ENCODE measurements around the gene LINC01488.

Gene LINC01488

DNA sequence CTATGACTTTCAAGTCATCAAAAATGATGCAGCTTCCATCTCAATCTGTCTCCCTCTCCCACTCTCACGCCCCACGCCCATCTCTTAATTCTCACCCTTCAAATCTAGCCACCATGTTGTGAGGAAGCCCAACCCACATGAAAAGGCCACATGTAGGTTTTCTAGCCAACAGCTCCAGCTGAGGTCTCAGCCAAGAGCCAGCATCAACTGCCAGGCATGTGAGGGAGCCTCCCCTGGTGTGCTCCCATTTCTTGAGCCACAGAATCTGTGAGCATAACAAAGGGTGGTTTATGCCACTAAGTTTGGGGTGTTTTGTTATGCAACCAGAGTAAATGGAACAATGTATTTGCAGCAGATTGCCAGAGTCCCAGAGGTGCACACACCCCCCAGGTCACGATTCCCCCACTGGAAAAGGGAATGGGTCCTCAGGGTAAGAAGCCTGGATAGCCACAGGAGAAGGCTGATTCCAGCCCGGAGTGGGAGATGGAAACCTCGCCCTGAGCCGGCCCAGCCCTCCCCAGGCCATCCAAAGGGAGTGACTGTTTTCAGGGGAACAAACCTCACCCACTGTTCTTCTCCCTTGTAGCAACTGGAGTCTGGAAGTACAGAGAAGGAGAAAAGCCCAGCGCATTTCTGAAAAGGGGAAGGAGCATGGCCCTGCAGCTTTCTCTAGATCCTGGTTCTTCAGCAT lies 20.0 kb upstream of the LINC01488 start:
- FAIRE-seq (no peak), DNase-seq (ENCODE audit: insufficient read length, low spot score) (no peak)
- TF ChIP-seq TAF1 (IDR thresholded peaks at IDR 0.05; ENCODE audit: low read depth, low read length) (no peak), POLR2AphosphoS5 (IDR thresholded peaks at IDR 0.05; ENCODE audit: low read depth, low read length) (no peak), POU2F2 (IDR thresholded peaks at IDR 0.05; ENCODE audit: low read depth, low read length) (no peak), POLR2A (IDR thresholded peaks at IDR 0.05; ENCODE audit: low read depth, low read length) (no peak), PAX5 (IDR thresholded peaks at IDR 0.05; ENCODE audit: insufficient read depth, low read length, severe bottlenecking) (no peak), SPI1 (IDR thresholded peaks at IDR 0.05; ENCODE audit: low read depth, low read length) (no peak)

DNA sequence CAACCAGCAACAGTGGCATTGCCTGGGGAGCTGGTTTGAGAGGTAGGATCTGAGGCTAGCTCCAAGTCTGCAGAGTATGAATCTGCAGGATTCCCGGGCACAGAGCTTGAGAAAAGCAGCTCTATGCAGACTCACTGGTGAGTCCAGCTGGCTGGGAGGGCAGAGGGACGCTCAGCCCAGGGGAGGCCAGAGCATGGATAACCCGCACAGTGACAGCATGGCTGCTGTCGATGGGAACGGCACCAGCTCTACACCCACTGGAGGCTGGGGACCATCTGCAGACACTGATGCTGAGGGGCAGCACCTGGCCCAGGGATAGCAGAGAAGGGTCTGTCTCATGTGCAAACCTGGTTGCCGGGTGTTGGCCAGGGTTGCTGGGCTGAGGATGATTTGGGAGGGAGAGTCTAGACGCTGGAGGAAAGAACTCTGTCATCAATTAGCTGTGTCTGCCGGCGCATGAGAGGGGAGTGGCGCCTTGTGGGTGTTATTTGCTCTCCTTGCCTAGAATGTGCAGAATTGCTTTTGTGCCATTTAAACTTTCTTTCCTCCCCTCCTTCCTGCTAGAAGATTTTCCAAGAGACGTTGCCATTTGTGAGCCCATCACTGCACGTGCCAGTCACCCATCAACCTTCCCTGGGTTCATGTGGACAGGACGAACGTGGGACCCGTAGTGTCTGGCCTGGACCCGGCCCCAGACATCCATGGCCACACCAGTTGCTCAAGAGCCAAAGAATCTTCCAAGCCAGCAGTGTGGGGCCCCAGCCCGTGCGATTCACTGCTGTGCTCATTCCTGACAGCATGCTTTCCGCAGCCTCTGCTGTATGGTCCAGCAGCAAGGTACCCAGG lies 19.1 kb upstream of the LINC01488 start:
- no peak for FAIRE-seq
- TF ChIP-seq SPI1 (IDR thresholded peaks at IDR 0.05; ENCODE audit: low read depth, low read length), result no peak
- TF ChIP-seq PAX5 (IDR thresholded peaks at IDR 0.05; ENCODE audit: insufficient read depth, low read length, severe bottlenecking), result no peak
- no peak for TF ChIP-seq POLR2AphosphoS5 (IDR thresholded peaks at IDR 0.05; ENCODE audit: low read depth, low read length)
- no peak for TF ChIP-seq TAF1 (IDR thresholded peaks at IDR 0.05; ENCODE audit: low read depth, low read length)
- TF ChIP-seq POU2F2 (IDR thresholded peaks at IDR 0.05; ENCODE audit: low read depth, low read length), result no peak
- no peak for TF ChIP-seq POLR2A (IDR thresholded peaks at IDR 0.05; ENCODE audit: low read depth, low read length)
- DNase-seq (ENCODE audit: insufficient read length, low spot score), result no peak

DNA sequence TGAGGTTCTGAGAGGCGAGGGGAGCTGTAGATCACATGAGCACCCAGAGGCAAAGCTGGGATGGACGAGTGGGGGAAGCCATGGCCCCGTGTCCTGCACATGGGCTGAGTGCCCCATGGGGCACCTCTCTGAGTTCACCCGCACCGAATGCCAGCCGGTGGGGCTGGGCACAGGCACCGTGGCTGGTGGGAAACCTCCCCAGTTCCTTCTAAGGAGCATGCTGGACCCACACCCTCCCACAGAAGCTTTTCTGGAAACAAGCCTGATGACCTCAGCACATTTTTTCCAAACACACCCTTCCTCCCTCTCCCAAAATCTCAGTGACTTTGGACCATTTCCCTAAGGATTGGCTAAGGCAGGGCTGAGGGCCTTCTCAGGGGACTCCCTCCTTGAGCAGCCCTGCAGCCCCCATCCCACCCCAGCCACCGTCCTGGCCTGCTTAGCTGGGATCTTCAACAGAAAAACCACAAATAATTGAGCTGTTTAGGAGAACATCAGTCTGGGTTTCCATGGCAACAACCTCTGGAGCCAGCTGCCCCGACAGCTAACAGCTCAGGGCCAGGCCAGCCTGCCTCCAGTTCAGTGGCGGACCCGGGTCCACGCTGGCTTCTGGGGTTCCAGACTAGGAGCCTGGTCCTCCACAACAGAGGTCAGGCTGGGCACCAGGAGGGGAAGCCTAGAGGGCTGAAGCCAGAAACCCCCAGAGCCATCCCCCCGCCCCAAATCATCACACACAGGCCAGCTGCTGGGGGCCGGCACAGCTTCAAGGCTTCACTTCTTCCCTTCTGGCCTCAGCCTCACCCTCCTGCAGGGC lies 18.1 kb upstream of the LINC01488 start:
- no peak for TF ChIP-seq SPI1 (IDR thresholded peaks at IDR 0.05; ENCODE audit: low read depth, low read length)
- no peak for TF ChIP-seq POLR2A (IDR thresholded peaks at IDR 0.05; ENCODE audit: low read depth, low read length)
- no peak for TF ChIP-seq TAF1 (IDR thresholded peaks at IDR 0.05; ENCODE audit: low read depth, low read length)
- no peak for TF ChIP-seq POLR2AphosphoS5 (IDR thresholded peaks at IDR 0.05; ENCODE audit: low read depth, low read length)
- TF ChIP-seq PAX5 (IDR thresholded peaks at IDR 0.05; ENCODE audit: insufficient read depth, low read length, severe bottlenecking), result no peak
- TF ChIP-seq POU2F2 (IDR thresholded peaks at IDR 0.05; ENCODE audit: low read depth, low read length), result no peak
- FAIRE-seq, result no peak
- DNase-seq (ENCODE audit: insufficient read length, low spot score), result no peak

DNA sequence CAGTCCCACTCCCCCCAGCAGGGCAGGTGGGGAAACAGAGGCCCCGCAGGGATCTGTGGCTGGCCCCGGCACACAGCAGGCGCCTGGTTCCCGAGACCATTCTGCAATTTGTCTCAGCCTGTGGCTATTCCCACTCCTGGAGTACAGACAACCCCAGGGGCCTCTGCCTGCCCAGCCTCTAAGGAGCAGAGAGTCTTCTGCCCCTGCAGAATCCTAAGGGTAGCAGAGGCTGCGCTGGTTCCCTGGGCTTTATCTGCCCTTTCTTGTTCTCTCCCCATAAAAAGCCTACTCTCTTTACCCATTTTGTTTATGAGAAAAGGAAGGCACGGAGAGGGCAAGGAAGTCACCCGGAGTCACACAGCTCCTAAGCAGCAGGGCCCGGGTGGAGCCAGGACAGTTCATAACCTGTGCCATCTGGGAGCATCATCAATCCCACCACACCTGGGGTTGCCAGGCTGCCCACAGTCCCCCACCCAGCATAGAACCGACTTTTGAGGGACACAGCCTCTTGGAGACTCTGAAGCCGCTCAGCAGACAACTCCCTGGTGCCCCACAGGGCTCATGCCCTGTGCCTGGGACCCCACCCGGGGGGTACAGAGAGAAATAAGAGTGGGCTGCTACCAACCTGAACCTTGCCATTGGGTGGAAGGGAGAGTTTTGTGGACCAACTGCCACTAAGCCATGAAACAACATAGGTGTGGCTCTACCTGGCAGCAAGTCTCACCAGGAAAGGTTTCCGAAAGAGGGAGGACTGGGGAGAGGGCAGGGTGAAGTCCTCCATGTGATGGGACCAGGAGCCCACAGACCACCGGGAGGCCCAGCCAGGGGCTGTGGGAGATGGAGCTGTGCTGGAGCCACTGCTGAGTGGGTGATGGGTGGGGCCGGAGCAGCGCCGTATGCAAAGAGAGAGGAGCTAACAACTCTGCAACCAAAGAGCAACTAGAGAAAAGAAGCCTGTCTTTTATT lies 17.2 kb upstream of the LINC01488 start:
- no peak for FAIRE-seq
- TF ChIP-seq SPI1 (IDR thresholded peaks at IDR 0.05; ENCODE audit: low read depth, low read length), result no peak
- no peak for TF ChIP-seq TAF1 (IDR thresholded peaks at IDR 0.05; ENCODE audit: low read depth, low read length)
- TF ChIP-seq PAX5 (IDR thresholded peaks at IDR 0.05; ENCODE audit: insufficient read depth, low read length, severe bottlenecking), result no peak
- TF ChIP-seq POU2F2 (IDR thresholded peaks at IDR 0.05; ENCODE audit: low read depth, low read length), result no peak
- TF ChIP-seq POLR2AphosphoS5 (IDR thresholded peaks at IDR 0.05; ENCODE audit: low read depth, low read length), result no peak
- TF ChIP-seq POLR2A (IDR thresholded peaks at IDR 0.05; ENCODE audit: low read depth, low read length), result no peak
- no peak for DNase-seq (ENCODE audit: insufficient read length, low spot score)

DNA sequence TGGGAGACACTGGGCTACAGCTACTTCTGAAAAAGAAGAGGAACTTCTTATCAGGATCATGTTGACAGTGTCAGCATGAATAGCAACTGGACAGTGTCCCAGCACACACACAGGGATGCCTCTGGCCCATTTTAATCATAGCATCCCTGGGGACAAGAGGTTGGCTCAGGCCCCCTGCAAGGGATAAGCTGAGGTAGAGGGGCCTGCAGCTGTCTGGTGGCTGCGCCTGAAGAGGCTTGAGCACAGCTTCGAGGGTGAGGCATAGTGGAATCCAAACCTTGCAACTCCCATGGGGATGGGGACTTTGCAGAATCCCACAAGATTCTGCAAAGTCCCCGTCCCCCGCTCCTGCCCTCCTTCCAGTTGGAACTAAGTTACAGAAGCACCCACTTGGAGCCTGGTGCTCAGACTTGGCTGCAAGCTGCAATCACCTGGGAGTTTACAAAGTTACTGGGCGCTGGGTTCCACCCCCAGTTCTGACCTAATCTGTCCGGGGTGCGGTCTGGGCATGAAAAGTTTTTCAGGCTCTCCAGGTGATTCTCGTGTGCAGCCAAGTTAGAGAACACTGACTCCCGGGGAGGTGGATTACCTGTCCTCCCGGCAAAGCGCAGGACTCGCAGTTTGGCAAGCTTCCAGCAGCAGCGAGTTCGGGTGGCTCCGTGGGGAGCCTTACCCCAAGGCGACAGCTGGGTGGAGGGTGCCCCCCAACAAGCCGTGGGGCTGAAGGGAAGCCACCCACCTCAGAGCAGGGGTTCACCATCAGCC lies 16.0 kb upstream of the LINC01488 start:
- TF ChIP-seq POLR2AphosphoS5 (IDR thresholded peaks at IDR 0.05; ENCODE audit: low read depth, low read length) (no peak), POU2F2 (IDR thresholded peaks at IDR 0.05; ENCODE audit: low read depth, low read length) (no peak), PAX5 (IDR thresholded peaks at IDR 0.05; ENCODE audit: insufficient read depth, low read length, severe bottlenecking) (no peak), SPI1 (IDR thresholded peaks at IDR 0.05; ENCODE audit: low read depth, low read length) (no peak), TAF1 (IDR thresholded peaks at IDR 0.05; ENCODE audit: low read depth, low read length) (no peak), POLR2A (IDR thresholded peaks at IDR 0.05; ENCODE audit: low read depth, low read length) (no peak)
- DNase-seq (ENCODE audit: insufficient read length, low spot score) (no peak), FAIRE-seq (no peak)

DNA sequence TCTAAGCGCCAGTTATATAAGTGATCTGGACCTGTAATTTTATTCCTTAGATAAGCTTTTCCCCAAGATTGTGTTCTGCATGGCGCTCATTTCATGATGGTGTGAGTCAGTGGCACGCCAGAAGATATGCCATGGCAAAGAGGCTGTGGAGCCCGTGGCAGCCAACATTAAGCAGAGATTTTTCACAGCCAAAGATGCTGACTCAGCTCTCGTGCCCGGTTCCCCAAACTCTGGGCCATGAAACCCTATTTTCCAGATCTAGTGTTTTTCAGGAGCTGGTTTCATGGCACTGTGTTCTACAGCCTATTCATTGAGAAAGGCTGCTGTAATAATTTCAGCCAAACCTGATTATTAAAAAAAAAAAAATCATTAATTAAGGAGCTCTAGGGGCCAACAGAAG lies 15.4 kb upstream of the LINC01488 start:
- no peak for FAIRE-seq
- no peak for TF ChIP-seq POU2F2 (IDR thresholded peaks at IDR 0.05; ENCODE audit: low read depth, low read length)
- TF ChIP-seq SPI1 (IDR thresholded peaks at IDR 0.05; ENCODE audit: low read depth, low read length), result no peak
- no peak for TF ChIP-seq PAX5 (IDR thresholded peaks at IDR 0.05; ENCODE audit: insufficient read depth, low read length, severe bottlenecking)
- no peak for TF ChIP-seq TAF1 (IDR thresholded peaks at IDR 0.05; ENCODE audit: low read depth, low read length)
- no peak for TF ChIP-seq POLR2AphosphoS5 (IDR thresholded peaks at IDR 0.05; ENCODE audit: low read depth, low read length)
- TF ChIP-seq POLR2A (IDR thresholded peaks at IDR 0.05; ENCODE audit: low read depth, low read length), result no peak
- no peak for DNase-seq (ENCODE audit: insufficient read length, low spot score)

DNA sequence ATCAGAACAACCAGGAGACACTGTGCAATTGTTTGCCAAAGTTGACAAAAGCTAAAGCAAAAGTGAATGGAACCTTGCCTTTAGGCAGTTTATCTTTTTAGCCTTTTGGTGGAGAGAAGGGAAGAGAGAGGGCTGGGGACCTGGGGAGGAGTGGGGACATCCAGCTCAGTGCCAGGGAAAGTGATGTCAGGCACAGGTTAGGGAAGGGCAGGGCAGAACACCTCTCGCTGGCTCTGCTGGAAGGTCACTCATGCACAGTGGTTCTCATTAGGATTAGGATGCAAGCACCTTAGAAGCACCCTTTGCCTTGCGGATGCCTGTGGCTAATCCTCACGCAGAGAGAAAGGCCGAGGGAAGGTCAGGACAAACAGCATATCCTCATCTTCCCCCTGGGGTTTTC lies 14.3 kb upstream of the LINC01488 start:
- no peak for DNase-seq (ENCODE audit: insufficient read length, low spot score)
- no peak for FAIRE-seq
- TF ChIP-seq TAF1 (IDR thresholded peaks at IDR 0.05; ENCODE audit: low read depth, low read length) (no peak), SPI1 (IDR thresholded peaks at IDR 0.05; ENCODE audit: low read depth, low read length) (no peak), POLR2A (IDR thresholded peaks at IDR 0.05; ENCODE audit: low read depth, low read length) (no peak), PAX5 (IDR thresholded peaks at IDR 0.05; ENCODE audit: insufficient read depth, low read length, severe bottlenecking) (no peak), POLR2AphosphoS5 (IDR thresholded peaks at IDR 0.05; ENCODE audit: low read depth, low read length) (no peak), POU2F2 (IDR thresholded peaks at IDR 0.05; ENCODE audit: low read depth, low read length) (no peak)

Measured in GM12891 (cell line).